Sigmoid colon (tissue), 4 donors: ENCODE data around the gene CEMIP.

ENCODE experiments used
- EP300 ChIP-seq, 4 donors: sonication (generic); formaldehyde crosslinking; IDR thresholded peaks; one replicate each; pipeline ENCODE4 v1.6.1; 2017; ENCODE audit warnings: antibody characterized with exemption in 4 of 4
- POLR2A ChIP-seq, 2 donors: fragments of 450-650 bp; IDR thresholded peaks; one replicate each; pipeline ENCODE4 v1.6.1; 2016; ENCODE audit warnings: antibody characterized with exemption in 2 of 2, mild to moderate bottlenecking in 2 of 2, moderate library complexity in 2 of 2
- POLR2AphosphoS5 ChIP-seq, 4 donors: sonication (generic); formaldehyde crosslinking; IDR thresholded peaks; one replicate each; pipeline ENCODE4 v1.6.1; 2017; ENCODE audit warnings: antibody characterized with exemption in 4 of 4
- TF ChIP-seq, protein P1 (sequence below), 4 experiments: fragments of 450-650 bp in 3 of 4; fragments of 200-600 bp in 1 of 4; IDR thresholded peaks; one replicate each; pipeline ENCODE4 v1.5.1; 2016 to 2019; ENCODE audit warnings: antibody characterized with exemption in 4 of 4, mild to moderate bottlenecking in 3 of 4, moderate library complexity in 2 of 4

DNA sequence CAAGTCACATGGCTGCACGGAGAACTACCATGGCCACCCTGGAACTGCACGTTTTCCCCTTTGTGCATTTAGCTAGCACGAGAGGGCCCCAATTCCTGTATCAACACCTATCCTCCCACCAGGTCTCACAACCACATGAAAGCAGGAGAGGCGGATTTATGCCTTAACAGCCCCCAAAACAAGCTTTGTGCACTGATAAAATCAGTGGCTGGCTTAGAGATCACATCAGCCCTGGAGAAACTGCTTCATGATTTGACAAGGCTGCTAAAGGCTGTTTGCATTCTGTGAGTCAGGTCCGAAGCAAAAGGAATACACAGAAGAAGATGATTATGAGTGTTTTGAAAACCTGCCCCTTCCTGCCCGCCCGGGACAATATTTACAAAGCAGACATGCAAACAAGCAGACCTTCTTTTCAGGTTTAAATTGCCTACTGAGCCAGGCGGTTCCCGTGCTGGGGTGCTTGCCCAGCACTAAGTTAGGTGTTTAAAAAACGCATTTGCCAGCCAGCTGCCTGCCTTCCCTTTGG, 25.9 kb downstream of the CEMIP start:
- TF ChIP-seq, protein P1, sequence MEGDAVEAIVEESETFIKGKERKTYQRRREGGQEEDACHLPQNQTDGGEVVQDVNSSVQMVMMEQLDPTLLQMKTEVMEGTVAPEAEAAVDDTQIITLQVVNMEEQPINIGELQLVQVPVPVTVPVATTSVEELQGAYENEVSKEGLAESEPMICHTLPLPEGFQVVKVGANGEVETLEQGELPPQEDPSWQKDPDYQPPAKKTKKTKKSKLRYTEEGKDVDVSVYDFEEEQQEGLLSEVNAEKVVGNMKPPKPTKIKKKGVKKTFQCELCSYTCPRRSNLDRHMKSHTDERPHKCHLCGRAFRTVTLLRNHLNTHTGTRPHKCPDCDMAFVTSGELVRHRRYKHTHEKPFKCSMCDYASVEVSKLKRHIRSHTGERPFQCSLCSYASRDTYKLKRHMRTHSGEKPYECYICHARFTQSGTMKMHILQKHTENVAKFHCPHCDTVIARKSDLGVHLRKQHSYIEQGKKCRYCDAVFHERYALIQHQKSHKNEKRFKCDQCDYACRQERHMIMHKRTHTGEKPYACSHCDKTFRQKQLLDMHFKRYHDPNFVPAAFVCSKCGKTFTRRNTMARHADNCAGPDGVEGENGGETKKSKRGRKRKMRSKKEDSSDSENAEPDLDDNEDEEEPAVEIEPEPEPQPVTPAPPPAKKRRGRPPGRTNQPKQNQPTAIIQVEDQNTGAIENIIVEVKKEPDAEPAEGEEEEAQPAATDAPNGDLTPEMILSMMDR (IDR thresholded peaks at IDR 0.05), result no peak
- no peak for TF ChIP-seq POLR2A (IDR thresholded peaks at IDR 0.05)
- no peak for TF ChIP-seq EP300 (IDR thresholded peaks at IDR 0.05)
- no peak for TF ChIP-seq POLR2AphosphoS5 (IDR thresholded peaks at IDR 0.05)
